ENCODE measurements around the gene POC5. TPM values are rescaled to one million over a fixed set of nuclear protein-coding genes. Genes with fewer than 3 reads are reported as not detected.

Gene POC5
- total RNA-seq, 1 experiment from 2014 or later: 14.8 TPM

DNA sequence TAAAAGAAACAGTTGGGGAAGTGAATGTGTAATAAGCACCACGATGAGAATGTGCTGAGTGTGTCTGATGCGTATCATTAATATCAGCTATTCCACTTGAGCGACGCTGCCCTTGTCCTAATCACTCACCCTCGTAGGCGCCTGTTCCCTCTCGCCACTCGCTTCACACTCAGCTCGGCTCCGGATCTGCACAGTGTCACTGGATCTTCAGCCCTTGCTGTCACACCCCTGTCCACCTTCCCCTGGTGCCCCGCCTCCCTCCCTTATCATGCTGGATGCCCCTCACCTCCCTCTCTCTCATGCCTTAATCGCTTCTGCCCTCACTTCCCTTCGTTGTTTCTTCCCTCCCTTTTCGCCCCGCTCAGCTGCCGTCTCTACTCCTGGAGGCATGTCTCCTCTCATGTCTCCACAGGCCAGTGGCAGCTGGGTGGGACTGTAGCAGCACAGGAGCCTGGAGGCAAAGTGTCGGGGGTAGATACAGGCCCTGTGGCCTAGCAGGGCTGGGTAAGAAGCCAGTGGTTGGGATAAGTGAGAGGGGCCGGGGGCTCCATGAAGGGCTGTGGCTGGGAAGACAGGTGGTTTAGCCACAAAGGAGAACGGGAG, 62.4 kb downstream of the POC5 start:
- ATAC-seq: no peak
- intact Hi-C loops (cut with micrococcal nuclease): no loop called here
- H3K4me2 ChIP-seq (ENCODE audit: low read length): no peak overlapping the region
- no peak for DNase-seq (ENCODE audit: low read depth, low spot score)
- no peak overlapping the region for H2AFZ ChIP-seq (ENCODE audit: low read depth, low read length, poor library complexity, severe bottlenecking)
- RAD21 ChIA-PET (ENCODE audit: low non-redundant PET in 1 of 2, low total read pairs in 2 of 2, uncharacterized antibody in 2 of 2, unreplicated experiment in 2 of 2): no interaction called here
- H3K27ac ChIP-seq (ENCODE audit: low read depth, low read length): no peak overlapping the region
- CTCF ChIA-PET: no interaction called here
- H3K9me2 ChIP-seq (ENCODE audit: insufficient read depth): no peaks in the 10 kb centered on the region
- no peaks in the 10 kb centered on the region for H4K20me1 ChIP-seq (ENCODE audit: insufficient read depth)
- H3K9me3 ChIP-seq (ENCODE audit: control insufficient read depth in 1 of 2, insufficient read depth in 1 of 2, low read depth in 1 of 2, low read length in 2 of 2): no peaks in the 10 kb centered on the region
- H3K4me3 ChIP-seq (replicated peaks in 1 of 2; ENCODE audit: low read depth in 1 of 2, low read length in 2 of 2): no peak overlapping the region
- no peaks in the 10 kb centered on the region for H3K27me3 ChIP-seq (ENCODE audit: insufficient read depth, low read length)
- POLR2A ChIA-PET: no interaction called here
- H3K9ac ChIP-seq (ENCODE audit: low read length): no peak overlapping the region
- H3K36me3 ChIP-seq (ENCODE audit: control insufficient read depth in 1 of 2, insufficient read depth in 2 of 2, low read length in 2 of 2): no peaks in the 10 kb centered on the region
- H3K79me2 ChIP-seq (ENCODE audit: insufficient read depth, low read length): no peaks in the 10 kb centered on the region
- no peaks in the 10 kb centered on the region for H3K4me1 ChIP-seq (ENCODE audit: control insufficient read depth in 1 of 2, insufficient read depth in 2 of 2, low read length in 2 of 2)
- TF ChIP-seq EZH2phosphoT487 (IDR thresholded peaks at IDR 0.05; ENCODE audit: borderline replicate concordance): no peak
- no TSS peak for BruUV-seq (replicated peaks)

- BruUV-seq (replicated peaks): no TSS peak
- Histone ChIP-seq H3K27ac (ENCODE audit: low read depth, low read length) (no peak overlapping the region), H3K9me3 (ENCODE audit: control insufficient read depth in 1 of 2, insufficient read depth in 1 of 2, low read depth in 1 of 2, low read length in 2 of 2) (no peaks in the 10 kb centered on the region), H3K4me3 (replicated peaks in 1 of 2; ENCODE audit: low read depth in 1 of 2, low read length in 2 of 2) (no peak overlapping the region), H3K79me2 (ENCODE audit: insufficient read depth, low read length) (no peaks in the 10 kb centered on the region), H3K9me2 (ENCODE audit: insufficient read depth) (no peaks in the 10 kb centered on the region), H3K4me1 (ENCODE audit: control insufficient read depth in 1 of 2, insufficient read depth in 2 of 2, low read length in 2 of 2) (no peaks in the 10 kb centered on the region), H3K4me2 (ENCODE audit: low read length) (no peak overlapping the region), H4K20me1 (ENCODE audit: insufficient read depth) (no peaks in the 10 kb centered on the region), H2AFZ (ENCODE audit: low read depth, low read length, poor library complexity, severe bottlenecking) (no peak overlapping the region), H3K9ac (ENCODE audit: low read length) (no peak overlapping the region), H3K36me3 (ENCODE audit: control insufficient read depth in 1 of 2, insufficient read depth in 2 of 2, low read length in 2 of 2) (no peaks in the 10 kb centered on the region), H3K27me3 (ENCODE audit: insufficient read depth, low read length) (no peaks in the 10 kb centered on the region)
- no peak for TF ChIP-seq YY1 (IDR thresholded peaks at IDR 0.05; ENCODE audit: extremely low read depth, insufficient replicate concordance, low read depth, low read length)
- ATAC-seq (no peak), DNase-seq (ENCODE audit: low read depth, low spot score) (no peak)
- intact Hi-C loops (cut with micrococcal nuclease): no loop called here
- RAD21 ChIA-PET (ENCODE audit: low non-redundant PET in 1 of 2, low total read pairs in 2 of 2, uncharacterized antibody in 2 of 2, unreplicated experiment in 2 of 2): no interaction called here
- POLR2A ChIA-PET: no interaction called here
- CTCF ChIA-PET: no interaction called here
Measured at GRCh38 chr5:75653521-75653920, 63.7 kb downstream of the POC5 start.
